Neural progenitor cell (in vitro differentiated cells): ENCODE measurements around the gene ABCC10. TPM values are rescaled to one million over a fixed set of nuclear protein-coding genes. Genes with fewer than 3 reads are reported as not detected.
"Not testable (repeated sequence)": the region's sequence is repeated elsewhere in the genome, so short reads cannot be mapped to it uniquely, and the experiment has no call there.

Source experiments
- DNase-seq: peaks from one replicate; pipeline ENCODE4 v3.0.0-alpha.2; 2016; ENCODE audit warnings: low spot score
- H2AFZ ChIP-seq: fragments of 200-600 bp; sonication (generic); replicated peaks from 2 replicates; pipeline ENCODE4 v1.6.1; 2016; ENCODE audit warnings: antibody characterized with exemption
- H3F3A ChIP-seq: fragments of 200-600 bp; sonication (generic); 2 replicates; pipeline ENCODE4 v1.6.1; 2016; ENCODE audit warnings: antibody characterized with exemption, low read depth
- H3K27ac ChIP-seq: fragments of 200-600 bp; sonication (generic); 2 replicates; pipeline ENCODE4 v1.5.1; 2016; ENCODE audit warnings: mild to moderate bottlenecking
- H3K27me3 ChIP-seq: fragments of 200-600 bp; sonication (generic); 2 replicates; pipeline ENCODE4 v1.6.1; 2016; ENCODE audit warnings: mild to moderate bottlenecking, moderate library complexity
- H3K36me3 ChIP-seq: fragments of 200-600 bp; sonication (generic); 2 replicates; pipeline ENCODE4 v1.5.1; 2016
- H3K4me1 ChIP-seq: fragments of 200-600 bp; sonication (generic); 2 replicates; pipeline ENCODE4 v1.6.1; 2016; ENCODE audit warnings: mixed run types
- H3K4me2 ChIP-seq: fragments of 200-600 bp; sonication (generic); 2 replicates; pipeline ENCODE4 v1.6.1; 2016
- H3K4me3 ChIP-seq: fragments of 200-600 bp; sonication (generic); 2 replicates; pipeline ENCODE4 v1.5.1; 2016
- H3K79me2 ChIP-seq: fragments of 200-600 bp; sonication (generic); 2 replicates; pipeline ENCODE4 v1.6.1; 2016; ENCODE audit warnings: low read depth
- H3K9ac ChIP-seq: fragments of 200-600 bp; sonication (generic); 2 replicates; pipeline ENCODE4 v1.6.1; 2016
- H3K9me3 ChIP-seq: fragments of 200-600 bp; sonication (generic); 2 replicates; pipeline ENCODE4 v1.5.1; 2016; ENCODE audit warnings: low read depth
- H4K20me1 ChIP-seq: fragments of 200-600 bp; sonication (generic); 2 replicates; pipeline ENCODE4 v1.6.1; 2016; ENCODE audit warnings: low read depth
- H3K27ac Mint-ChIP-seq: 3 replicates; pipeline ENCODE4 v1.8.0; 2021; ENCODE audit warnings: mixed read lengths
- H3K27me3 Mint-ChIP-seq: 2 replicates; pipeline ENCODE4 v1.8.0; 2022; ENCODE audit warnings: low read depth, mild to moderate bottlenecking, inconsistent platforms, moderate library complexity, mixed read lengths; ENCODE audit not compliant: insufficient read depth
- H3K36me3 Mint-ChIP-seq: 3 replicates; pipeline ENCODE4 v1.8.0; 2021; ENCODE audit warnings: mixed read lengths
- H3K4me1 Mint-ChIP-seq: 3 replicates; pipeline ENCODE4 v1.8.0; 2021; ENCODE audit warnings: mixed read lengths
- H3K4me3 Mint-ChIP-seq: 3 replicates; pipeline ENCODE4 v1.8.0; 2021; ENCODE audit warnings: mild to moderate bottlenecking, moderate library complexity, mixed read lengths
- H3K9me3 Mint-ChIP-seq: 3 replicates; pipeline ENCODE4 v1.8.0; 2020; ENCODE audit warnings: mixed read lengths
- EZH2 ChIP-seq: fragments of 200-600 bp; sonication (generic); IDR thresholded peaks from 2 replicates; pipeline ENCODE4 v1.6.1; 2017; ENCODE audit warnings: antibody characterized with exemption, mild to moderate bottlenecking, moderate library complexity
- EZH2phosphoT487 ChIP-seq: fragments of 200-600 bp; sonication (generic); IDR thresholded peaks from 2 replicates; pipeline ENCODE4 v1.6.1; 2017; ENCODE audit warnings: antibody characterized with exemption
- total RNA-seq: library from RNA; depleted of rRNA; stranded (reverse); fragments of >200 nt; gene quantifications from 2 replicates; pipeline ENCODE4 v1.2.3, GENCODE V29; 2015; ENCODE audit warnings: low replicate concordance
- TF ChIP-seq, protein P1 (sequence below): fragments of 200-600 bp; sonication (generic); IDR thresholded peaks from 2 replicates; pipeline ENCODE4 v1.5.1; 2017; ENCODE audit warnings: antibody characterized with exemption, mild to moderate bottlenecking

Gene ABCC10, protein sequence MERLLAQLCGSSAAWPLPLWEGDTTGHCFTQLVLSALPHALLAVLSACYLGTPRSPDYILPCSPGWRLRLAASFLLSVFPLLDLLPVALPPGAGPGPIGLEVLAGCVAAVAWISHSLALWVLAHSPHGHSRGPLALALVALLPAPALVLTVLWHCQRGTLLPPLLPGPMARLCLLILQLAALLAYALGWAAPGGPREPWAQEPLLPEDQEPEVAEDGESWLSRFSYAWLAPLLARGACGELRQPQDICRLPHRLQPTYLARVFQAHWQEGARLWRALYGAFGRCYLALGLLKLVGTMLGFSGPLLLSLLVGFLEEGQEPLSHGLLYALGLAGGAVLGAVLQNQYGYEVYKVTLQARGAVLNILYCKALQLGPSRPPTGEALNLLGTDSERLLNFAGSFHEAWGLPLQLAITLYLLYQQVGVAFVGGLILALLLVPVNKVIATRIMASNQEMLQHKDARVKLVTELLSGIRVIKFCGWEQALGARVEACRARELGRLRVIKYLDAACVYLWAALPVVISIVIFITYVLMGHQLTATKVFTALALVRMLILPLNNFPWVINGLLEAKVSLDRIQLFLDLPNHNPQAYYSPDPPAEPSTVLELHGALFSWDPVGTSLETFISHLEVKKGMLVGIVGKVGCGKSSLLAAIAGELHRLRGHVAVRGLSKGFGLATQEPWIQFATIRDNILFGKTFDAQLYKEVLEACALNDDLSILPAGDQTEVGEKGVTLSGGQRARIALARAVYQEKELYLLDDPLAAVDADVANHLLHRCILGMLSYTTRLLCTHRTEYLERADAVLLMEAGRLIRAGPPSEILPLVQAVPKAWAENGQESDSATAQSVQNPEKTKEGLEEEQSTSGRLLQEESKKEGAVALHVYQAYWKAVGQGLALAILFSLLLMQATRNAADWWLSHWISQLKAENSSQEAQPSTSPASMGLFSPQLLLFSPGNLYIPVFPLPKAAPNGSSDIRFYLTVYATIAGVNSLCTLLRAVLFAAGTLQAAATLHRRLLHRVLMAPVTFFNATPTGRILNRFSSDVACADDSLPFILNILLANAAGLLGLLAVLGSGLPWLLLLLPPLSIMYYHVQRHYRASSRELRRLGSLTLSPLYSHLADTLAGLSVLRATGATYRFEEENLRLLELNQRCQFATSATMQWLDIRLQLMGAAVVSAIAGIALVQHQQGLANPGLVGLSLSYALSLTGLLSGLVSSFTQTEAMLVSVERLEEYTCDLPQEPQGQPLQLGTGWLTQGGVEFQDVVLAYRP (N-terminal part only)
- 10.1 and 14.6 TPM in 2 replicates for total RNA-seq

DNA sequence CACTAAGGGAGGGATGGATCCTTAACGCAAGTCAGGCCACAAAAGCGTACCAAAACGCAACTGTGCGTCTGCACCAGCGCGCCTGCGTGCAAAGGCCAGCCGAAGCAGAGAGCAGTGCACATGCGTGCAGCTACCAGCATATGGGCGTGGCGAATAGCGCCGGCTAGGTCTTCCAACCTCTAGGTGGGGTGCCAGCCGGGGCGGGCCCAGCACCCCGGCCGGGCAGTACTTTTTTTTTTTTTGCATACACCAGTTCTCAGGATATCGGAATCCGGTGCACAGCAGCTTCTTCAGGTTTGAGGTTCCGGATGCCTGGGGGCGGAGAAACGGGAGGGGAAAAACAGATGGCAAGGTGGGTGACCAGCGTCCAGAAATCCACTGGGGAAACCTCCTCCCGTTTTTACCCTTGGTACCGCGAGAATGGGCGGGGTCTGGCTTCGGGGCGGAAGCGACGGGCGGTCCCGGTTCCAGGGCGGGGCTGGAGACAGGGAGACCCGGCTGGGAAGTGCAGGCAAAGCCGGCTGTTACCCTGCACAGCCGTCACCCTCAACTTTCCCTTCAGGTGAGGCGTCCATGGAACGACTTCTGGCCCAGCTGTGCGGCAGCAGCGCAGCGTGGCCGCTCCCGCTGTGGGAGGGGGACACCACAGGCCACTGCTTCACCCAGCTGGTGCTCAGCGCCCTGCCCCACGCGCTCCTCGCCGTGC, at the start of gene ABCC10:
TSS of gene ABCC10 (plus strand) at position 136 of the 706 bp plus-strand sequence. CDS start at position 574, 438 bp downstream.
- Histone ChIP-seq H3K4me2 (peak within 1 kb of the TSS; percentile 85), H2AFZ (peak within 1 kb of the TSS; percentile 95), H3K4me1 (peaks cover 9% of the 10 kb centered on the region), H3K79me2 (peaks cover 18% of the 10 kb centered on the region), H3K9ac (peak within 1 kb of the TSS; percentile 86), H4K20me1 (no peaks in the 10 kb centered on the region), H3F3A (peaks cover 13% of the 10 kb centered on the region), H3K9me3 (no peaks in the 10 kb centered on the region), H3K4me3 (peak within 1 kb of the TSS; percentile 92), H3K36me3 (no peaks in the 10 kb centered on the region), H3K27me3 (no peaks in the 10 kb centered on the region), H3K27ac (peak within 1 kb of the TSS; percentile 76)
- peak; percentile 97 for DNase-seq
- Mint-ChIP-seq H3K9me3 (peaks cover 8% of the 10 kb centered on the region), H3K27me3 (peaks cover 4% of the 10 kb centered on the region), H3K27ac (peak within 1 kb of the TSS; percentile 63), H3K4me3 (peak within 1 kb of the TSS; percentile 91), H3K4me1 (peaks cover 15% of the 10 kb centered on the region), H3K36me3 (peaks cover 5% of the 10 kb centered on the region)
- TF ChIP-seq, protein P1, sequence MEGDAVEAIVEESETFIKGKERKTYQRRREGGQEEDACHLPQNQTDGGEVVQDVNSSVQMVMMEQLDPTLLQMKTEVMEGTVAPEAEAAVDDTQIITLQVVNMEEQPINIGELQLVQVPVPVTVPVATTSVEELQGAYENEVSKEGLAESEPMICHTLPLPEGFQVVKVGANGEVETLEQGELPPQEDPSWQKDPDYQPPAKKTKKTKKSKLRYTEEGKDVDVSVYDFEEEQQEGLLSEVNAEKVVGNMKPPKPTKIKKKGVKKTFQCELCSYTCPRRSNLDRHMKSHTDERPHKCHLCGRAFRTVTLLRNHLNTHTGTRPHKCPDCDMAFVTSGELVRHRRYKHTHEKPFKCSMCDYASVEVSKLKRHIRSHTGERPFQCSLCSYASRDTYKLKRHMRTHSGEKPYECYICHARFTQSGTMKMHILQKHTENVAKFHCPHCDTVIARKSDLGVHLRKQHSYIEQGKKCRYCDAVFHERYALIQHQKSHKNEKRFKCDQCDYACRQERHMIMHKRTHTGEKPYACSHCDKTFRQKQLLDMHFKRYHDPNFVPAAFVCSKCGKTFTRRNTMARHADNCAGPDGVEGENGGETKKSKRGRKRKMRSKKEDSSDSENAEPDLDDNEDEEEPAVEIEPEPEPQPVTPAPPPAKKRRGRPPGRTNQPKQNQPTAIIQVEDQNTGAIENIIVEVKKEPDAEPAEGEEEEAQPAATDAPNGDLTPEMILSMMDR = peak; percentile 50
- TF ChIP-seq EZH2 = no peak

DNA sequence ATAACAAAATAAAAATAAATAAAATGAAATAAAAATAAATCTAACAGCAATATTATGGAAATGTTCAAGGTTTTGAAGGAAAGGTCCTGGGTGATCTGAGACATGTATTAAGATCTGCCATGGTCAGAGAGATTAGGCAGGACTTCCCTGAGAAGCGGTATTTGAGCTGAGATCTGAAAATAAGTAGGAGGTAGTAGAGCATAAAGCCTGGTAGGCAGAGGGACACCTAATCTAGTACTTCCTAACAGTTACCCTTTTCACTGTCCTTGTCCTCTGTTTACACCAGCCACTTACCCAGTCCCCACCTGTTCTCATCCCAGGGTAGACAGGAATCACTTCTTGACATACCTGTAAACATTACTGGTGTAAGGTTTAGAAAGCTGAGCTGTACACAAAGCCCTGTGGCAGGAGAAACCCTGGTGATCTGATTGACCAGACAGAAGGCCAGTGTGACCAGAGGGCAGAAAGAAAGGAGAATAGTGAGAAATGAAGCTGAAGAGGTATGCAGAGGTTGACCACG, 49.6 kb upstream of the ABCC10 start:
- H3K27ac ChIP-seq = no peak overlapping the region
- no peaks in the 10 kb centered on the region for H3K79me2 ChIP-seq
- H3F3A ChIP-seq = no peaks in the 10 kb centered on the region
- DNase-seq = no peak
- H3K27ac Mint-ChIP-seq = no peak overlapping the region
- TF ChIP-seq EZH2phosphoT487 = no peak
- TF ChIP-seq, protein P1 = no peak
- H3K36me3 Mint-ChIP-seq = no peaks in the 10 kb centered on the region
- H3K4me2 ChIP-seq = no peak overlapping the region
- H3K4me3 Mint-ChIP-seq = no peak overlapping the region
- no peak overlapping the region for H3K4me3 ChIP-seq
- H3K9me3 ChIP-seq = no peaks in the 10 kb centered on the region
- H3K27me3 ChIP-seq = peaks cover 10% of the 10 kb centered on the region
- H3K4me1 ChIP-seq = no peaks in the 10 kb centered on the region
- H3K4me1 Mint-ChIP-seq = no peaks in the 10 kb centered on the region
- peaks cover 6% of the 10 kb centered on the region for H3K27me3 Mint-ChIP-seq
- no peak overlapping the region for H3K9ac ChIP-seq
- no peaks in the 10 kb centered on the region for H4K20me1 ChIP-seq
- H3K36me3 ChIP-seq = no peaks in the 10 kb centered on the region
- H3K9me3 Mint-ChIP-seq = no peaks in the 10 kb centered on the region
- H2AFZ ChIP-seq = no peak overlapping the region

DNA sequence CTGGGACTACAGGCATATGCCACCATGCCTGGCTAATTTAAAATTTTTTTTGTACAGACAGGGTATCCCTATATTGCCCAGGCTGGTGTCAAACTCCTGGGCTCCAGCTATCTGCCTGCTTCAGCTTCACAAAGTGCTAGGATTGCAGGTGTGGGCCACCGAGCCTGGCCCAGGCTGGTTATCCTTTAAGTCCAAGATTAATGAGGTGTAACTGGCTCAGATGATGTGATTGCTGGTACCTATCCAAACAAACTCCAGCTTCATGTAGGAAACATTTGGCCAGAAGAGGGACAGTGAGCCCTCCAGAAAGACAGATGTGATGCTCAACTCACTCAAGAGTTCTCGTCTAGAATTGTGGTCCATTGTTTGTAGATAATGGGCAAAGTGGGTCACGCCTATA, 48.7 kb upstream of the ABCC10 start:
- no peak overlapping the region for H2AFZ ChIP-seq
- H3K4me1 Mint-ChIP-seq = no peaks in the 10 kb centered on the region

DNA sequence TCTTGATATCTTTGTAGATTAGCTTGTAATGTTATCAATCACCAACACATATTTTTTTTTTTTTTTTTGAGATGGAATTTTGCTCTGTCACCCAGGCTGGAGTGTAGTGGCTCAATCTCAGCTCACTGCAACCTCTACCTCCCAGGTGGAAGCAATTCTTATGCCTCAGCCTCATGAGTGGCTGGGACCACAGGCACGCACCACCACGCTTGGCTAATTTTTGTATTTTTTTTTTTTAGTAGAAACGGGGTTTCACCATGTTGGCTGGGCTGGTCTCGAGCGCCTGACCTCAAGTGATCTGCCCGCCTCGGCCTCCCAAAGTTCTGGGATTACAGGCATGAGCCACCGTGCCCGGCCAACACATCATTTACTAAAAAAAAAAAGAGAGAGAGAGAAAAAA, 46.5 kb upstream of the ABCC10 start:
- DNase-seq, H3K36me3 ChIP-seq, H2AFZ ChIP-seq, H3K4me1 Mint-ChIP-seq, H3K4me1 ChIP-seq, H4K20me1 ChIP-seq, H3K4me3 Mint-ChIP-seq, H3K27ac ChIP-seq, H3K4me2 ChIP-seq, H3K9ac ChIP-seq, H3K9me3 Mint-ChIP-seq, H3F3A ChIP-seq, H3K27ac Mint-ChIP-seq, H3K79me2 ChIP-seq, H3K4me3 ChIP-seq, H3K27me3 Mint-ChIP-seq, H3K36me3 Mint-ChIP-seq, H3K9me3 ChIP-seq: not testable (repeated sequence)
- H3K27me3 ChIP-seq = peaks cover 10% of the 10 kb centered on the region

More for the DNA sequence above, 48.7 kb upstream of the ABCC10 start:
- no peaks in the 10 kb centered on the region for H3K79me2 ChIP-seq
- no peak overlapping the region for H3K4me2 ChIP-seq
- H3K9ac ChIP-seq = no peak overlapping the region
- H3K36me3 Mint-ChIP-seq = no peaks in the 10 kb centered on the region
- no peaks in the 10 kb centered on the region for H3F3A ChIP-seq
- TF ChIP-seq EZH2 (no peak), EZH2phosphoT487 (no peak)
- TF ChIP-seq, protein P1 = no peak
- H3K4me3 ChIP-seq = no peak overlapping the region
- no peaks in the 10 kb centered on the region for H3K9me3 Mint-ChIP-seq
- no peaks in the 10 kb centered on the region for H4K20me1 ChIP-seq
- no peak overlapping the region for H3K27ac Mint-ChIP-seq
- H3K27me3 Mint-ChIP-seq = peaks cover 3% of the 10 kb centered on the region
- no peaks in the 10 kb centered on the region for H3K9me3 ChIP-seq
- no peak overlapping the region for H3K27ac ChIP-seq
- no peak overlapping the region for H3K4me3 Mint-ChIP-seq
- H3K4me1 ChIP-seq = no peaks in the 10 kb centered on the region
- H3K36me3 ChIP-seq = no peaks in the 10 kb centered on the region
- H3K27me3 ChIP-seq = peaks cover 10% of the 10 kb centered on the region
- DNase-seq = no peak
